Fibroblast of the aortic adventitia (primary cell): ENCODE results near the gene MAP6. TPM values are rescaled to one million over a fixed set of nuclear protein-coding genes. Genes with fewer than 3 reads are reported as not detected.

Experiments
- DNase-seq: peaks from one replicate; pipeline ENCODE4 v3.0.0-alpha.2; 2010; ENCODE audit warnings: low read depth
- H3K4me3 ChIP-seq: 2 replicates; pipeline ENCODE4 v1.5.1; 2011; ENCODE audit warnings: low read depth, mild to moderate bottlenecking, control low read depth, low read length, moderate library complexity
- total RNA-seq: library from RNA; depleted of rRNA; stranded (reverse); fragments of >200 nt; gene quantifications from 2 replicates; pipeline ENCODE4 v1.2.3, GENCODE V29; 2012; ENCODE audit warnings: low replicate concordance
- TF ChIP-seq, protein P1 (sequence below): IDR thresholded peaks from 2 replicates; pipeline ENCODE4 v1.5.1; 2011; ENCODE audit warnings: mild to moderate bottlenecking, low read length, control low read depth, inconsistent platforms; ENCODE audit not compliant: insufficient read depth

Gene MAP6
- total RNA-seq, 1 donor = 10.0 TPM

GRCh38 chr11:75568616-75569219 is 100.1 kb downstream of the MAP6 start:
- no peak for DNase-seq
- no peak overlapping the region for H3K4me3 ChIP-seq
- TF ChIP-seq, protein P1, sequence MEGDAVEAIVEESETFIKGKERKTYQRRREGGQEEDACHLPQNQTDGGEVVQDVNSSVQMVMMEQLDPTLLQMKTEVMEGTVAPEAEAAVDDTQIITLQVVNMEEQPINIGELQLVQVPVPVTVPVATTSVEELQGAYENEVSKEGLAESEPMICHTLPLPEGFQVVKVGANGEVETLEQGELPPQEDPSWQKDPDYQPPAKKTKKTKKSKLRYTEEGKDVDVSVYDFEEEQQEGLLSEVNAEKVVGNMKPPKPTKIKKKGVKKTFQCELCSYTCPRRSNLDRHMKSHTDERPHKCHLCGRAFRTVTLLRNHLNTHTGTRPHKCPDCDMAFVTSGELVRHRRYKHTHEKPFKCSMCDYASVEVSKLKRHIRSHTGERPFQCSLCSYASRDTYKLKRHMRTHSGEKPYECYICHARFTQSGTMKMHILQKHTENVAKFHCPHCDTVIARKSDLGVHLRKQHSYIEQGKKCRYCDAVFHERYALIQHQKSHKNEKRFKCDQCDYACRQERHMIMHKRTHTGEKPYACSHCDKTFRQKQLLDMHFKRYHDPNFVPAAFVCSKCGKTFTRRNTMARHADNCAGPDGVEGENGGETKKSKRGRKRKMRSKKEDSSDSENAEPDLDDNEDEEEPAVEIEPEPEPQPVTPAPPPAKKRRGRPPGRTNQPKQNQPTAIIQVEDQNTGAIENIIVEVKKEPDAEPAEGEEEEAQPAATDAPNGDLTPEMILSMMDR = no peak

GRCh38 chr11:75567971-75568370 is 100.9 kb downstream of the MAP6 start:
- TF ChIP-seq, protein P1 = no peak
- H3K4me3 ChIP-seq = peak overlapping the region; percentile 28
- DNase-seq = no peak

DNA sequence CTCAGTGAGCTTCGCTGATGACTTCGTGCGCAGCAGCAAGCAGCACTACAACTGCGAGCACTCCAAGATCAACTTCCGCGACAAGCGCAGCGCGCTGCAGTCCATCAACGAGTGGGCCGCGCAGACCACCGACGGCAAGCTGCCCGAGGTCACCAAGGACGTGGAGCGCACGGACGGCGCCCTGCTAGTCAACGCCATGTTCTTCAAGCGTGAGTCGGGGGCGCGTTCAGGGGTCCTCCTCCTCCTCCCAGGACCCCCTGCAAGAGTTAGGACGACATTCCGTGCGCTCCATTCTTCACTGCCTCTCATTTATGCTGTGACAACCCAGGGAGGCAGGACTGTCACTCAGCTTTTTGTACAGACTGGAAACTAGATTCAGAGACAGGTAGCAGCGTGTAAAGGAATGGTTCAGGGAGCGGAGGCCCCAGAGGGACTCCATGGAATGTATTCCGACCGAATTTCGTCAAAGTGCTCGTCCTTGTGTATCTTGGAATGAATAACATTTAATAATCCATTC is 102.0 kb downstream of the MAP6 start:
- peak overlapping the region; percentile 100 for H3K4me3 ChIP-seq
- DNase-seq = no peak

DNA sequence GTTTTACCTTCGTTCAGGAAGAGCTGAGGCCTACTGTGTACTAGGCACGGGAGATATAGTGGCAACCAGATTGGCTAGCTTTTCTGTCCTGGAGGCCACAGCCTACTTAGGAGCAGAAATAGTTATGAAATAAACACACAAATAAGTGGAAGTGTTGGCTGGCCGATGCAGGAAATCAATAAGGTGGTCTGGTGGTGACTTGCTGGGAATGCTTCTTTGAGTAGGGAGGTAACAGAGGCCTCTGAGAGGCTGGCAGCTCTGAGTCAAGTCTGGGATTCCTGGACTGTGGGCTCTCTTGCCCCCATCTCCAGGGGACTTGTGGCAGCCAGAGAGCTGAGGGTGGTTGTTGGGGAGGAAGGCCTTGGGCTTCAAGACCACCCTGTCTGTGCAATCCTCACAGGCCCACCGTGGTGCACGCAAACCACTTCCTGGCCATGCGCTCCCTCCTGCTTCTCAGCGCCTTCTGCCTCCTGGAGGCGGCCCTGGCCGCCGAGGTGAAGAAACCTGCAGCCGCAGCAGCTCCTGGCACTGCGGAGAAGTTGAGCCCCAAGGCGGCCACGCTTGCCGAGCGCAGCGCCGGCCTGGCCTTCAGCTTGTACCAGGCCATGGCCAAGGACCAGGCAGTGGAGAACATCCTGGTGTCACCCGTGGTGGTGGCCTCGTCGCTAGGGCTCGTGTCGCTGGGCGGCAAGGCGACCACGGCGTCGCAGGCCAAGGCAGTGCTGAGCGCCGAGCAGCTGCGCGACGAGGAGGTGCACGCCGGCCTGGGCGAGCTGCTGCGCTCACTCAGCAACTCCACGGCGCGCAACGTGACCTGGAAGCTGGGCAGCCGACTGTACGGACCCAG is 102.7 kb downstream of the MAP6 start:
- TF ChIP-seq, protein P1 = no peak
- H3K4me3 ChIP-seq = peak overlapping the region; percentile 100

More for the DNA sequence above, 102.0 kb downstream of the MAP6 start:
- TF ChIP-seq, protein P1 = no peak

GRCh38 chr11:75565221-75565814 is 103.5 kb downstream of the MAP6 start:
- TF ChIP-seq, protein P1 = no peak

More for the DNA sequence above, 102.7 kb downstream of the MAP6 start:
- no peak for DNase-seq

DNA sequence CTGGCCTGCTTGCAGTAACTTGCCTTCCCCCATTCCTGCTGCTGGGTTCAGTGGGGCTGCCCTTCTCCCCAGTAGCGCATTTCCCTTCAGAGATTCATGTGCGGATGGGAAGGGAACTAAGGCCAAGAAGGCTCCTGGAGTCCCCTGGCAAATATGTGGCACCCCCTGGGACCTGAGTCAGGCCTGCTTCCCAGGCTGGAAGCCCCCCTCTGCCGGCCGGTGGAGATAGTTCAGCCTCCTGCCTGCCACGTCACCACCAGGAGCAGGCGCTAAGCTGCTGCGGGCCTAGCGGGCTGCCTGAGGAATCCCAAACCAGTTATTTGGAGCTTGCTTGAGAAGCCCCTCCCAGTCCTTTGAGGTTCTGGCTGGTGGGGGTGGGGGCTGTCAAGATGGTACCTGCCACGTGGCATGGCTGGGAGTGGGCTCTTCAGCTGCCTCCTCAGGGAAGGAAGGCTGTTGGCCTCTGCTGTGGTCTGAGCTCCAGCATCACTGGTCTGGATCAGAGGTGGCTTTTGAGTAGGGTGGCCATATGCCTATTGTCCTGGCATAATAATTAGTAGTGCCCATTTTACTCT is 104.8 kb downstream of the MAP6 start:
- TF ChIP-seq, protein P1 = peak; percentile 76
- peak; percentile 89 for DNase-seq

More at GRCh38 chr11:75565221-75565814, 103.5 kb downstream of the MAP6 start:
- DNase-seq = peak; percentile 73
- H3K4me3 ChIP-seq = peak overlapping the region; percentile 100

More for the DNA sequence above, 104.8 kb downstream of the MAP6 start:
- H3K4me3 ChIP-seq = peak overlapping the region; percentile 100
